ENCODE measurements around the gene GALNT13. TPM values are rescaled to one million over a fixed set of nuclear protein-coding genes. Genes with fewer than 3 reads are reported as not detected.
A peak's percentile ranks its signal among the peaks of the same experiment; 100 is the strongest.

GALNT13 gene
- total RNA-seq, 8 experiments from 2014 or later = 5.7 to 46.1 (median 16.6) TPM

GRCh38 chr2:154223726-154224125, 352.0 kb downstream of the GALNT13 start:
- peaks cover 0 to 6% of the 10 kb centered on the region in 2 donors for H3K4me1 ChIP-seq (replicated peaks in 1 of 2)
- H3K27ac ChIP-seq = no peak overlapping the region
- WGBS, 10 experiments = 30 to 100% (median 90%) methylated on average over 1 of the region's 1 CpG
- in situ Hi-C loops (cut with MboI; ENCODE audit: low pct_unique_long_range_greater_than_20kb in 2 of 9, low sequenced_read_pairs in 9 of 9, unreplicated experiment in 9 of 9) = no loop called here
- ATAC-seq (replicated peaks in 6 of 8) = peak in 2 of 8 experiments; percentile 54 to 73
- no peak overlapping the region for H3K4me3 ChIP-seq

GRCh38 chr2:154226931-154227330, 355.2 kb downstream of the GALNT13 start:
- H3K27ac ChIP-seq = no peak overlapping the region
- no peak overlapping the region for H3K4me3 ChIP-seq
- in situ Hi-C loops (cut with MboI; ENCODE audit: low pct_unique_long_range_greater_than_20kb in 2 of 9, low sequenced_read_pairs in 9 of 9, unreplicated experiment in 9 of 9) = no loop called here
- peak in 5 of 8 experiments; percentile 39 to 78 (median 77) for ATAC-seq (replicated peaks in 6 of 8)
- peaks cover 0 to 9% of the 10 kb centered on the region in 2 donors for H3K4me1 ChIP-seq (replicated peaks in 1 of 2)
- 0 to 100% (median 22%) methylated on average over 1 to 2 of the region's 2 CpGs; no CpG with 5 or more reads in 2 of the 10 experiments for WGBS, 10 experiments

DNA sequence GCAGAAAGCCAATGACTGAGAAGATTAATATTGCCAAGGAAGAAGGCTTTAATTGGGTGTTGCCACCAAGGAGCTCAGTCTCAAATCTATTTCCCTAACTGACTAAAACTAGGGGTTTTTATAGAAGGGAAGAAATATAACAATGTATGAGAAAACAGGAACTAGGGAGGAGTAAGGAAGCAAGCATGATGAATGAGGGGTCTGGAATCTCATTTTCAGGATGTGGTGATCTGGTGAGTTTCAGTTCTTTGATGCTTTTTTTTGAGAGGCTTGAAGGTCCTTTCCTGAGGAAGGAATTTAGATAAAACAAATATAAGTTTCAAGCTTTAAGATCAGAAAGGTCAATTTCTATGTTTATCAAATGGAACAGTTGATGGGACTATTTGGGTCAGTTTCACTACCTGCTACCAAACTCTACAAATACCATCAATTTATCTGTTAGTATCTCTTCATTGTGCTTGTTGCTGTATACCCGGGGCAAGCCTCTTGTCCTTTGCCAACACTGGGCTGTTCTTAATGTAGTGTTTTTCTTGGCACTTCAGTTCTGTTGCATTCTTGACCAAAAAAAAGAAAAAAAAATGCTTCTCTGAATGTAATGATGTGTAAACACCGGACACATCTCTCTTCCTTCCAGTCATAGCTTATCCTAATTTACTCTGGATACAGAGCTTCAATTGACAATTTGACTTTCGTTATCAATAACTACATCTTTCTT, 357.0 kb downstream of the GALNT13 start:
- no peak overlapping the region for H3K4me3 ChIP-seq
- 18 to 100% (median 91%) methylated on average over 1 to 3 of the region's 3 CpGs; no CpG with 5 or more reads in 2 of the 10 experiments for WGBS, 10 experiments
- in situ Hi-C loops (cut with MboI; ENCODE audit: low pct_unique_long_range_greater_than_20kb in 2 of 9, low sequenced_read_pairs in 9 of 9, unreplicated experiment in 9 of 9) = no loop called here
- no peak overlapping the region for H3K27ac ChIP-seq
- no peak for ATAC-seq (replicated peaks in 6 of 8)
- H3K4me1 ChIP-seq (replicated peaks in 1 of 2) = peaks cover 0 to 9% of the 10 kb centered on the region in 2 donors

DNA sequence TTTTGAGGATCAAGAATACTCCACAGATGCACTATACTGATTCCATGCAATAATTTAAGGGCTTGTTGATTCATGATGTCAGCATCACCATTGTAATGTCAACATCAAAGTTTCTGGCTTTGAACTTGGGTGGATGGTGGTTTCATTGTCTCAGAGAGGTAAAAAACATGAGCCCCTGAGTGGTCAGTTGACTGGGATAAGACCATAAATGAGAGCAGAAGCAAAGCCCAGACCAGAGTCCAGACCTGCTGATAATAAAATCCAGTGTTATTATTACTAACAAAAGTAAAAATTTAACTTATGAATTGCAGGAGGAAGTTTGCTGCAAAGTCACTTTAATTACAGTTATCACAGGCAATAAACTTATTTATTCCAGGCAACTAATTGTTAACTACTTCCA, 358.2 kb downstream of the GALNT13 start:
- in situ Hi-C loops (cut with MboI; ENCODE audit: low pct_unique_long_range_greater_than_20kb in 2 of 9, low sequenced_read_pairs in 9 of 9, unreplicated experiment in 9 of 9) = no loop called here
- Histone ChIP-seq H3K27ac (no peak overlapping the region), H3K4me3 (no peak overlapping the region), H3K4me1 (replicated peaks in 1 of 2) (peaks cover 0 to 5% of the 10 kb centered on the region in 2 donors)
- no peak for ATAC-seq (replicated peaks in 6 of 8)

- ATAC-seq (replicated peaks in 6 of 8) = no peak
- Histone ChIP-seq H3K27ac (no peak overlapping the region), H3K4me3 (no peak overlapping the region), H3K4me1 (replicated peaks in 1 of 2) (peaks cover 0 to 5% of the 10 kb centered on the region in 2 donors)
- in situ Hi-C loops (cut with MboI; ENCODE audit: low pct_unique_long_range_greater_than_20kb in 2 of 9, low sequenced_read_pairs in 9 of 9, unreplicated experiment in 9 of 9) = no loop called here
- WGBS, 10 experiments = 14 to 100% (median 83%) methylated on average over 1 of the region's 1 CpG; no CpG with 5 or more reads in 2 of the 10 experiments
Observed at GRCh38 chr2:154231021-154231420, 359.3 kb downstream of the GALNT13 start.

GRCh38 chr2:154233231-154233630, 361.5 kb downstream of the GALNT13 start:
- H3K4me3 ChIP-seq = no peak overlapping the region

GRCh38 chr2:154238252-154238651, 366.5 kb downstream of the GALNT13 start:
- no peak overlapping the region for H3K27ac ChIP-seq
- in situ Hi-C loops (cut with MboI; ENCODE audit: low pct_unique_long_range_greater_than_20kb in 2 of 9, low sequenced_read_pairs in 9 of 9, unreplicated experiment in 9 of 9) = no loop called here
- peaks cover 0 to 12% of the 10 kb centered on the region in 2 donors for H3K4me1 ChIP-seq (replicated peaks in 1 of 2)
- 20 to 100% (median 80%) methylated on average over 1 of the region's 1 CpG; no CpG with 5 or more reads in 1 of the 10 experiments for WGBS, 10 experiments
- no peak for ATAC-seq (replicated peaks in 6 of 8)
- H3K4me3 ChIP-seq = no peak overlapping the region

More at GRCh38 chr2:154233231-154233630, 361.5 kb downstream of the GALNT13 start:
- in situ Hi-C loops (cut with MboI; ENCODE audit: low pct_unique_long_range_greater_than_20kb in 2 of 9, low sequenced_read_pairs in 9 of 9, unreplicated experiment in 9 of 9) = no loop called here
- no peak for ATAC-seq (replicated peaks in 6 of 8)
- Histone ChIP-seq H3K4me1 (replicated peaks in 1 of 2) (peaks cover 0 to 3% of the 10 kb centered on the region in 2 donors), H3K27ac (no peak overlapping the region)
- WGBS, 10 experiments = 6 to 100% (median 77%) methylated on average over 1 to 2 of the region's 2 CpGs; no CpG with 5 or more reads in 1 of the 10 experiments

DNA sequence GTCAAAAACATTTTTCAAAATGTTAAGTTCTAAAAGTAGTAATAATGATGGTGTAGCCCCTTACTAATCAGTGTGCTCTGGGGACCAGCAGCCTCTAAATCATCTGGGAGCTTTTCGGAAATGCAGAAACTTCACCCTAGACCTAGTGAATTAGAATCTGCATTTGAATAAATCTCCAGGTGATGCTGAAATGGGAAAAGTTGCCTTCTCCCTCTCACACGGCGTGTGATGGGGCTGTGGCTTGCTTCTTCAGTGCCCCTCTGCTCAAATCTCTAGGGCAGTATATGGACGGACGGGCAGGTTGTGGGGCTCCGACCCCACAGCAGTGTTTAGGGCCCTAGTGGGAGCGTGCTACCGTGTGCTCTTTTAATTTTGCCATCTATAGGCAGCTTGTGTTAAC, 368.6 kb downstream of the GALNT13 start:
- H3K4me1 ChIP-seq (replicated peaks in 1 of 2) = peaks cover 0 to 12% of the 10 kb centered on the region in 2 donors
- 58 to 95% (median 77%) methylated on average over 1 to 7 of the region's 8 CpGs; no CpG with 5 or more reads in 5 of the 10 experiments for WGBS, 10 experiments
- H3K27ac ChIP-seq = no peak overlapping the region
- H3K4me3 ChIP-seq = no peak overlapping the region
- ATAC-seq (replicated peaks in 6 of 8) = no peak
- in situ Hi-C loops (cut with MboI; ENCODE audit: low pct_unique_long_range_greater_than_20kb in 2 of 9, low sequenced_read_pairs in 9 of 9, unreplicated experiment in 9 of 9) = no loop called here

- in situ Hi-C loops (cut with MboI; ENCODE audit: low pct_unique_long_range_greater_than_20kb in 2 of 9, low sequenced_read_pairs in 9 of 9, unreplicated experiment in 9 of 9) = no loop called here
- H3K4me1 ChIP-seq (replicated peaks in 1 of 2) = peaks cover 0 to 12% of the 10 kb centered on the region in 2 donors
- 45 to 100% (median 86%) methylated on average over 1 to 8 of the region's 12 CpGs; no CpG with 5 or more reads in 3 of the 10 experiments for WGBS, 10 experiments
- no peak overlapping the region for H3K4me3 ChIP-seq
- peak in 1 of 8 experiments; percentile 71 for ATAC-seq (replicated peaks in 6 of 8)
- no peak overlapping the region for H3K27ac ChIP-seq
Observed at GRCh38 chr2:154240921-154241379, 369.2 kb downstream of the GALNT13 start.

GRCh38 chr2:154242687-154243086, 371.0 kb downstream of the GALNT13 start:
- Histone ChIP-seq H3K4me1 (replicated peaks in 1 of 2) (peaks cover 0 to 16% of the 10 kb centered on the region in 2 donors), H3K27ac (no peak overlapping the region), H3K4me3 (no peak overlapping the region)
- in situ Hi-C loops (cut with MboI; ENCODE audit: low pct_unique_long_range_greater_than_20kb in 2 of 9, low sequenced_read_pairs in 9 of 9, unreplicated experiment in 9 of 9) = no loop called here
- ATAC-seq (replicated peaks in 6 of 8) = peak in 3 of 8 experiments; percentile 62 to 64 (median 63)
- WGBS, 10 experiments = 17 to 89% (median 61%) methylated on average over 2 to 7 of the region's 7 CpGs; no CpG with 5 or more reads in 1 of the 10 experiments

- no peak overlapping the region for H3K4me3 ChIP-seq
- peaks cover 0 to 20% of the 10 kb centered on the region in 2 donors for H3K4me1 ChIP-seq (replicated peaks in 1 of 2)
- WGBS, 10 experiments = 40 to 92% (median 80%) methylated on average over 1 of the region's 1 CpG; no CpG with 5 or more reads in 1 of the 10 experiments
- H3K27ac ChIP-seq = no peak overlapping the region
- in situ Hi-C loops (cut with MboI; ENCODE audit: low pct_unique_long_range_greater_than_20kb in 2 of 9, low sequenced_read_pairs in 9 of 9, unreplicated experiment in 9 of 9) = no loop called here
- ATAC-seq (replicated peaks in 6 of 8) = no peak
Observed at GRCh38 chr2:154243685-154244084, 372.0 kb downstream of the GALNT13 start.

DNA sequence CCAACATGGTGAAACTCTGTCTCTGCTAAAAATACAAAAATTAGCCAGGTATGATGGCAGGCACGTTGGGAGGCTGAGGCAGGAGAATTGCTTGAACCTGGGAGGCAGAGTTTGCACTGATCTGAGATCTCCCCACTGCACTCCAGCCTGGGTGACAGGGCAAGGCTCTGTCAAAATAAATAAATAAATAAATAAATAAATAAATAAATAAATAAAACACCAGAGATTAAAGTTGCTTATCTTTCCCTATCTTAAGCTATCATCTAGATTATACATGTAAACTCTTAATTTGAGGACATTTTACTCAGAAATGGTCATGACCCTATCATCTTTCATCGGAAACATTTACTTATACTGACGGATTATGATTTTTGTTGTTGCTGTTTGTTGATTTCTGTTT, 373.2 kb downstream of the GALNT13 start:
- no peak for ATAC-seq (replicated peaks in 6 of 8)
- in situ Hi-C loops (cut with MboI; ENCODE audit: low pct_unique_long_range_greater_than_20kb in 2 of 9, low sequenced_read_pairs in 9 of 9, unreplicated experiment in 9 of 9) = no loop called here

DNA sequence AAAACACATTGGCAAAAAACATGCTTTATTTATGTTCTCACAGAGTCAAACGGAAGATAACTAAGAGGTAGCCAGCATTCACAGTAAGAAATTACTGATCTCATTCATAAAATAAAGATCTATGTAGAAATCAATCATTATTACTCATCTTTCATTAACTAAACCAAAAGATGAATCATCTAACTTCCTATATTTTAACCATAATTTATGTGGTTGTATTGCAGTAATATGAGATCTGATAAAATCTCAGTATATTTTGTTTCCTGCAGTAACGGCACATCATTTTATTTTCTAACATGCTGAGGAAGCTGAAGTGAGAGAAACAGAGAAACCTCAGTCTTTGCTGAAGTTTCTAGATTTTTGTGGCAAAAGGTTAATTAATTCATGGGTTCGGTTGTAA, 375.8 kb downstream of the GALNT13 start:
- WGBS, 10 experiments = 47 to 86% (median 72%) methylated on average over 2 to 3 of the region's 3 CpGs
- peak in 3 of 8 experiments; percentile 14 to 35 (median 18) for ATAC-seq (replicated peaks in 6 of 8)
- Histone ChIP-seq H3K4me1 (replicated peaks in 1 of 2) (peaks cover 0 to 16% of the 10 kb centered on the region in 2 donors), H3K27ac (no peak overlapping the region), H3K4me3 (no peak overlapping the region)
- in situ Hi-C loops (cut with MboI; ENCODE audit: low pct_unique_long_range_greater_than_20kb in 2 of 9, low sequenced_read_pairs in 9 of 9, unreplicated experiment in 9 of 9) = no loop called here

More for the DNA sequence above, 373.2 kb downstream of the GALNT13 start:
- Histone ChIP-seq H3K4me1 (replicated peaks in 1 of 2) (peaks cover 0 to 20% of the 10 kb centered on the region in 2 donors), H3K4me3 (no peak overlapping the region), H3K27ac (no peak overlapping the region)
- 40 to 100% (median 96%) methylated on average over 1 to 3 of the region's 3 CpGs for WGBS, 10 experiments

All from motor neuron (in vitro differentiated cells).